Neutrophil (primary cell): Measurements from ENCODE around the gene ADCY3.

Source experiments
- H3K27ac ChIP-seq: fragments of 200-600 bp; sonication (generic); 2 replicates; pipeline ENCODE4 v1.5.1; 2016; ENCODE audit warnings: mild to moderate bottlenecking, moderate library complexity
- H3K27me3 ChIP-seq: fragments of 200-600 bp; sonication (generic); 2 replicates; pipeline ENCODE4 v1.6.0; 2016; ENCODE audit warnings: mild to moderate bottlenecking
- H3K36me3 ChIP-seq: fragments of 200-600 bp; sonication (generic); 2 replicates; pipeline ENCODE4 v1.5.1; 2017
- H3K4me1 ChIP-seq, 2 experiments: fragments of 200-600 bp in 1 of 2; sonication (generic) in 1 of 2; 1 replicate in 1 of 2; 2 replicates in 1 of 2; pipeline versions ENCODE4 v1.5.1 to v1.6.1; 2013 to 2016; ENCODE audit warnings: low read depth in 1 of 2, low read length in 1 of 2, mild to moderate bottlenecking in 1 of 2, moderate library complexity in 1 of 2; ENCODE audit not compliant: control insufficient read depth in 1 of 2, insufficient read depth in 1 of 2
- H3K4me3 ChIP-seq, 2 experiments: fragments of 200-600 bp in 1 of 2; sonication (generic) in 1 of 2; 1 replicate in 1 of 2; 2 replicates in 1 of 2; pipeline ENCODE4 v1.5.1; 2013 to 2016; ENCODE audit warnings: low read depth in 1 of 2, low read length in 1 of 2, mild to moderate bottlenecking in 1 of 2, moderate library complexity in 1 of 2
- H3K9me3 ChIP-seq: fragments of 200-600 bp; sonication (generic); 2 replicates; pipeline ENCODE4 v1.5.1; 2016
- CTCF ChIP-seq: fragments of 200-600 bp; sonication (generic); IDR thresholded peaks from 2 replicates; pipeline ENCODE4 v1.5.1; 2016; ENCODE audit warnings: antibody characterized with exemption

Gene ADCY3

GRCh38 chr2:24853996-24854395, 66.0 kb downstream of the ADCY3 start:
- Histone ChIP-seq H3K4me1 (no peaks in the 10 kb centered on the region), H3K36me3 (no peaks in the 10 kb centered on the region), H3K9me3 (no peaks in the 10 kb centered on the region), H3K27ac (no peak overlapping the region), H3K27me3 (no peaks in the 10 kb centered on the region), H3K4me3 (no peak overlapping the region)
- TF ChIP-seq CTCF: no peak

- no peak for TF ChIP-seq CTCF
- no peak overlapping the region for H3K4me3 ChIP-seq
- no peaks in the 10 kb centered on the region for H3K27me3 ChIP-seq
- H3K9me3 ChIP-seq: no peaks in the 10 kb centered on the region
- H3K4me1 ChIP-seq: no peaks in the 10 kb centered on the region
- H3K36me3 ChIP-seq: no peaks in the 10 kb centered on the region
- H3K27ac ChIP-seq: no peak overlapping the region
Observed at GRCh38 chr2:24853046-24853445, 67.0 kb downstream of the ADCY3 start.

GRCh38 chr2:24852431-24853020, 67.5 kb downstream of the ADCY3 start:
- H3K4me3 ChIP-seq: no peak overlapping the region
- no peaks in the 10 kb centered on the region for H3K36me3 ChIP-seq
- no peaks in the 10 kb centered on the region for H3K4me1 ChIP-seq
- no peaks in the 10 kb centered on the region for H3K9me3 ChIP-seq
- no peak for TF ChIP-seq CTCF
- no peaks in the 10 kb centered on the region for H3K27me3 ChIP-seq
- H3K27ac ChIP-seq: no peak overlapping the region

GRCh38 chr2:24852026-24852425, 68.0 kb downstream of the ADCY3 start:
- TF ChIP-seq CTCF: no peak
- no peaks in the 10 kb centered on the region for H3K27me3 ChIP-seq
- H3K4me1 ChIP-seq: no peaks in the 10 kb centered on the region
- no peak overlapping the region for H3K4me3 ChIP-seq
- H3K36me3 ChIP-seq: no peaks in the 10 kb centered on the region
- H3K27ac ChIP-seq: no peak overlapping the region
- no peaks in the 10 kb centered on the region for H3K9me3 ChIP-seq

- Histone ChIP-seq H3K36me3 (no peaks in the 10 kb centered on the region), H3K27ac (no peak overlapping the region), H3K27me3 (no peaks in the 10 kb centered on the region), H3K4me1 (no peaks in the 10 kb centered on the region), H3K9me3 (no peaks in the 10 kb centered on the region), H3K4me3 (no peak overlapping the region)
- TF ChIP-seq CTCF: no peak
Observed at GRCh38 chr2:24850944-24851343, 69.1 kb downstream of the ADCY3 start.

- no peaks in the 10 kb centered on the region for H3K4me1 ChIP-seq
- no peak overlapping the region for H3K27ac ChIP-seq
- H3K27me3 ChIP-seq: no peaks in the 10 kb centered on the region
- H3K4me3 ChIP-seq: no peak overlapping the region
- no peaks in the 10 kb centered on the region for H3K9me3 ChIP-seq
- TF ChIP-seq CTCF: no peak
- no peaks in the 10 kb centered on the region for H3K36me3 ChIP-seq
Observed at GRCh38 chr2:24845691-24846090, 74.3 kb downstream of the ADCY3 start.
